GM19438 (cell line): ENCODE measurements around the gene PARD6G.

Experiments used
- ATAC-seq: cut with Tn5 transposase; IDR thresholded peaks from one replicate; pipeline ENCODE4 v1.9.1; 2021; ENCODE audit warnings: low read depth; ENCODE audit not compliant: unreplicated experiment

Gene PARD6G

DNA sequence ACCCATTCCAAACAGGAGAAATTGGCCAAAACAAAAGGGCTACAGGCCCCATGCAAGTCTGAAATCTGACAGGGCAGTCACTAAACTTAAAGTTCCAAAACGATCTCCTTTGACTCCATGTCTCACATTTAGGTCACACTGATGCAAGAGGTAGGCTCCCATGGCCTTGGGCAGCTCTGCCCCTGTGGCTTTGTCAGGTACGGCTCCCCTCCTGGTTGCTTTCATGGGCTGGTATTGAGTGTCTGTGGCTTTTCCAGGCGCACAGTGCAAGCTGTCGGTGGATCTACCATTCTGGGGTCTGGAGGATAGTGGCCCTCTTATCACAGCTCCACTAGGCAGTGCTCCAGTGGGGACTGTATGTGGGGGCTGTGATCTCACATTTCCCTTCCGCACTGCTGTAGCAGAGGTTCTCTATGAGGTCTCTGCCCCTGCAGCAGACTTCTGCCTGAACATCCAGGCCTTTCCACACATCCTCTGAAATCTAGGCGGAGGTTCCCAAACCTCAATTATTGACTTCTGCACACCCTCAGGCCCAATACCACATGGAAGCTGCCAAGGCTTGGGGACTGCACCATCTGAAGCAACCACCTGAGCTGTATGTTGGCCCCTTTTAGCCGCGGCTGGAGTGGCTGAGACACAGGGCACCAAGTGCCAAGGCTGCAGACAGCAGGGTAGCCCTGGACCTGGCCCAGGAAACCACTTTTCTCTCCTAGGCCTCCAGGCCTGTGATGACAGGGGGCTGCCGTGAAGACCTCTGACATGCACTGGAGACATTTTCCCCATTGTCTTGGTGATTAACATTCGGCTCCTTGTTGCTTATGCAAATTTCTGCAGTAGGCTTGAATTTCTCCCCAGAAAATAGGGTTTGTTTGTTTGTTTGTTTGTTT is 28.7 kb downstream of the PARD6G start:
- ATAC-seq, result no peak

DNA sequence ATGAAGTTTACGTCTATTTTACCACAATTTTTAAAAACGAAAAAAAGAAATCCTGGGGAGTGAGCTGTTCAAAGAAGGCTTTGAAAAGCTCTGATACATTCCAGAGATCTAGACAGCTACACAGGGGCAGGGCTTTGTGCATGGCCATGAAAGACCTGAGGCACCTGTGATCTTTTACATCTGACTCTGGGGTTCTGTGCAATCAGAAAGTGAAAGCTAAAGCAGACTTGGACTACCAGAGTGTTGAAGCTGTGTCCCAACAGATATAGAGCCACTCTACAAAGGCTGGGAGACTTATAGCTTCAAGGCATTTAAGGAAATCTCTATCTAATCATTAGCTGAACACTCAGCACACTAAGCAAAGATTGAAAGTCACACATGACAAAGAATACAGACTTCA is 34.1 kb downstream of the PARD6G start:
- ATAC-seq, result peak; percentile 74

DNA sequence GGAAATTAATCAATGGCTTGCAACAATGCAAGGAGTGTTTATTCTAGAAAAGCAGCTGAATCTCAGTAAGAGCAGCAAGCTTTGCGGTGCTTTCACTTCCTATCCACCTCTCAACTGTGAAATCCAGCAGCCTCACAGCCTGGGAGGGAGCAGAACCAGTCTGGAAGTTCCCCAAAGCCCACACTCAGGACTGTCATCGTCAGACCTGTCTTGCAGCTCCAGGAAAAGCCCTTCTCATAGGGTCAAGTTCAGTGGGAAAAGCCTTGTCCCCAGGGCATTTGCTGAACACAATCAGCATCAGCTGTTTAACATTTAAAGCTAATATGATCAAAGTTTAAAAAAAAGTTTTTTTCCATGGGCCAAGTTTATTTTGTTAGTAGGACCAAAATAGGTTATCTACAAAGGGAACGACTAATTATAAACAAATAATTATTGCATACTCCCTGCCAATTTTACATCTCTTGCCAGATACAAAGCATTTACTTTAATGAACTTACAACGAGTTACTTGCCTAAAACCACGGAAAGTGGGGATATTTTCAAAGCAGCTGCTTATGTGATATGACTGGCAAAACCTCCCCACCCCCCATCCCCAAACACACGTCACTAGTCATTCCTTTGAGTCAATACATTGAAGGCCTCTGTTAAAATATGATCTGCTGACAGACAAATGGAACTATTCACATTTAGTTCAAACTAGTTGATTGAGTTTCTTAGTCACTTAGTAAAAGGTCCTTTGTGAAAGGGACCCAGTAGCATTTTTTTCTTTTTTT is 36.8 kb downstream of the PARD6G start:
- ATAC-seq, result peak; percentile 63

DNA sequence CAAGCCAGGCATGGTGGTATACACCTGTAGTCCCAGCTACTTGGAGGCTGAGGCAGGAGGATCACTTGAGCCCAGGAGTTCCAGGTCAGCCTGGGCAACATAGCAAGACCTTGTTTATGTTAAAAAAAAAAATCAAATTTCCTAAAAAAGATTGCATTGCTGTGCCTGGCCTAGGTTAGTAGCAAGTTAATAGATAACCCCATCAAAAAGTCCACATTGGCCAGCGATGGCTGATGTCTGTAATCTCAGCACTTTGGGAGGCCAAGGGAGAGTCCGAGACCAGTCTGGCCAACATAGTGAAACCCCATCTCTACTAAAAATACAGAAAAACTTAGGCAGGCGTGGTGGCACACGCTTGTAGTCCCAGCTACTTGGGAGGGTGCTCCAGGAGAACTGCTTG is 38.7 kb downstream of the PARD6G start:
- ATAC-seq, result no peak

DNA sequence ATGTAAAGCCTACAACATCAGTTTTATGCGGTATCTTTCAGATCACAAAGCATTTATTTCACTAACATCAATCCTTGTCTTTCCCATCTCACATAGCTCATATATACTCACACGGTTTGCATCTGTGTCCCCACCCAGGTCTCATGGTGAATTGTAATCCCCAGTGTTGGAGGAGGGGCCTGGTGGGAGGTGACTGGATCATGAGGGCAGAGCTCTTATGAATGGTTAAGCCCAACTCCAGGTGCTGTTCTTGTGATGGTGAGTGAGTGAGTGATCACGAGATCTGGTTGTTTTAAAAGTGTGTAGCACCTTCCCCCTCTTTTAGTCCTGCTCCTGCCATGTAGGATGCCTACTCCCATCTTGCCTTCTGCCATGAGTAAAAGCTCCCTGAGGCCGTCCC is 42.0 kb downstream of the PARD6G start:
- ATAC-seq, result no peak

DNA sequence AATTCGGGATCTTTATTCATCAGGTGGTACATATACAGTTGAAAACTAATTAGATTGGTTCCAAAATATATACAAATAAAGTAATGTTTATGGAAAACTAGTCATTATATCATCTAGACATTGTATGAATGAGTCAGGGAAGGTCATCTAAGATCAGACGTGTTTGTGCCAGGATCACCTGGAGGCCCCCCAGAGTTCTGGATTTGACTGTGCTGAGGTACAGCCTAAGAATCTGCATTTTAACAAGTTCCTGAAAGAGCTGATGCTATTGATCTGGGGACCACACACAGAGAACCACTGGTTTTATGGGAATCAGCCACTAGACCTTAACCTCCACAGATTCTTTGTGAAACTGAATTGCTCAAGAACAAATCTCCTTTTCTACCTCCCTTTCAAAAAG is 43.2 kb downstream of the PARD6G start:
- no peak for ATAC-seq

DNA sequence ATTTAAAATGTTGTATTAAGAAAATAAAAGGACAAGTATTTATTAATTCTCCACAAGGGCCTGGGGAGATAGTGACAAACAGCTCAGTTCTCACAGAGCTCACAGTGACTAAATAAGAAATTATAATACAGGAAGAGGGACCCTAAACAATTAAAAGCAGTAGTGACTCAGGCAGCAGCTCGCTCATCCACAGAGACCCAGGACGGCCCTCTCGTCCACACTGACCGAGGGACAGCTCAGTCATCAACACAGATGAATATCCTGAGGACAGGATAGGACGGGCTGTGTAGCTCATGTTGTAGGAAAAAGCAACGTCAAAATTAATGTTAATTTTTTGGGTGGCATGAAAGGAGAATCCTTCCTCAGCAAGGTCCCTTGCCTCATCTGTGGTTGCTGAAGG is 44.1 kb downstream of the PARD6G start:
- no peak for ATAC-seq

DNA sequence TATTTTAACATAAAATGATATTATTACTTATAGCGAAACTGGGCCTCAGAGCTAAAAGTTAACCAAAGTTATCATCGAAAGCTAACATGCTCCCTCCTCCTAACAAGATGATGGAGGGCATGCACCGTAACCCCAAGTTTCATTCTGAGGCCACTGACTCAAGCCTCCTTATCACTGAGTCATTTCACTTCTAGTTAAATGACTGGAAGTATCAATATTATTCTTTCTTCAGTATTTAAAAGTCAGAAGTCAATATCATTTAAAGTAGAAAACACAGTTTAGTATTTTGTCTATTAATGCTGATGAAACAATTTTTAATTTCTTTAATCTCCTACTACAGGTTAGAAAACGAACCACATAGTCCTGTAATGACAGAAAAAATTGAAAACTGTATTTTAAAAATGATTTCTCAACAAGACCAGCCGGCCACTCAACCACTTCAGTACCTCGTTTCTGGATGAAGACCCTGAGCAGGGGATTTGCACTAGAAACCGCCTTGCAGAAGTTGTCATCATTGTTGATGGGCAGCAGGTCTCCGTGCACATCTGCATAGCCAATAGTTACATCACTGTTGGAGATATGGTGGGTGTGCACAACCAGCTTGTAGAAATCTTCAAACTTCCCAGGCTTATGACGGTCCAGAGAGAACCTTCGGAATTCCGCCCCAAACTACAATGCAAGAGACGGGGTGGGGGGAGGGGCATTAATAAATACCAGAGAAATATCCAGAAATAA is 44.9 kb downstream of the PARD6G start:
- ATAC-seq, result peak; percentile 86

DNA sequence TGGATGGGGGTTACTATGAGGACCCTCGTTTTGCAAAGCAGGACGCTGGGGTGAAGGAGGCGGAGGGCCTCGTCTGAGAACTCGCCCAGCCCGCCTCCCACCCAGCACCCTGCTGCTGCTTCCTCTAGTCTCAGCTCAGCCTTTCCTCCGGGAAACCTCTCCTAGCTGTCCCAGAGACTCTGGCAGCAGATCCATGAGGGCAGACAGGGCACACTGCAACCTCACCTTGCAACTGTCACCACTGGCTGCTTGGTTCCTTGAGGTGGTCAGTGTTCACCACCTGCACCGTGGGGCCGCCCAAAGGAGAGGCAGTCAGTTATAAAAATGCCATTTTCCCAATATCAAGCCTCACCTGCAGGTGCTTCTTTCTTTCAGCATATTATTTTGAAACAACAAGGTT is 45.6 kb downstream of the PARD6G start:
- peak; percentile 14 for ATAC-seq

DNA sequence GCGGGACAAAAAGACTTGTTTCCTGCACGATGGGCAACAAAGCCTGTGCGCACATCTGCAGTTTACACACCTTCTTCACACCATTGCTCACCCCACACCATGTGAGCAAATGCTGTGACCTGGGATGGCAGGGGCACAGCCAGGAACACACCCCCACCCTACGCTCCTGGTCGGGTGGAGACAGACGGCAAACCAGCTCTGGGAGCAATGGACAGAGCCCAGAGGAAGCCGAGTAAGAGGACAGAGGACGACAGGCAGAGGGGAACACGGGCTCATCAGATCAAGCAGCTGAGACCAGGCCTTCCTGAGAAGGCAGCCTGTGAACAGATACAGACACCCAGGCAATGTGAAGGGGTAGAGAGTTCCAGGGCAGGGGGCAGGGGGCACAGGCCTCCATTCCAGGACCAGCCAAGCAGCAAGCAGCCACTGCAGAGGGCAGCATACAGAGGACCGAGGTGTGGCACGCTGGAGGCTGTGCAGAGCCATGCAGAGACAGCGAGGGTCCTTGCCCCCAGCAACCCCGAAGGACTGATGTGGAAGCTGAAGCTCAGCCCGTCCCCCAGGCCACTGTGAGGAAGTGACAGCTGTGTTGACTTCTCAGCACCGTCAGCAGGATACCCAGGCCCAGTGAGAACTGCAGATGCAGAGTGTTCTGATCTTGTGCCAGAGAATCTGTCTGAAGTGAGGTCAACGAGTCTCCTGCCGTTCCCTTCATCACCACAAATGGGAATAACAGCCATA is 46.2 kb downstream of the PARD6G start:
- no peak for ATAC-seq

DNA sequence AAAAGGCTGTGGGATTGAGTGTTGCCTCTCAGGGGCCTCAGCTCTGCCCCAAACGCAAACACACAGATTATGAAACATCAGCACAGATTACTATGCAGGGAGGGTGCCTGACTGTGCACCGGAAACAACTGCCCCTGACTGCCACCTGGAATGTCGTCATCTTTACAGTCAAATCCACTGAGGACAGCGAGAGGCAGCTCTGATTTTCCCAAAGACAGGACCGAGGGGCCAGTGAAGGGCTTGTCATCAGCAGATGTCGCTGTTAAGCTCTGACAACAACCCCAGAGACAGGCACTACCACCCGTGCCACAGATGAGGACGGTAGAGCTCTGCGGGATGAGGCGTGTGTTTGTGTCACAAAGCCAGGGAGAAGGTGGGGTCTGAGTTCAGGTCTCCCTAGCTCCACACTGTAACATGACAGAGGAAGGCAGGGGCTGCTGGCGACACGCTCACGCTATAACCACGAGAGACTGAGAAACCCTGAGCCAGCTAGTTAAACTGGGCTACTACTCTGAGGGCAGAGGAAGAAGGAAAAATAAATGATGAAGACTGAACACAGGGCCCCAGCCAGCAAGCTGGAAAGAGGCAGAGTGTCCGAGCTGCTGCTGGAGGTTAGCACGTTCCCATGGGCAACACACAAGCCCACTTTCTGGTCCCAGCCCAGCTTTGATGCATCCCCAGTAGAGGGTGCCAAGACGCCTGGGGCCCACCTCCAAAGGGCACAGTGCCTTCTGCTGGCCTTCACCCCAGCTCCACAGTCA is 47.0 kb downstream of the PARD6G start:
- no peak for ATAC-seq

DNA sequence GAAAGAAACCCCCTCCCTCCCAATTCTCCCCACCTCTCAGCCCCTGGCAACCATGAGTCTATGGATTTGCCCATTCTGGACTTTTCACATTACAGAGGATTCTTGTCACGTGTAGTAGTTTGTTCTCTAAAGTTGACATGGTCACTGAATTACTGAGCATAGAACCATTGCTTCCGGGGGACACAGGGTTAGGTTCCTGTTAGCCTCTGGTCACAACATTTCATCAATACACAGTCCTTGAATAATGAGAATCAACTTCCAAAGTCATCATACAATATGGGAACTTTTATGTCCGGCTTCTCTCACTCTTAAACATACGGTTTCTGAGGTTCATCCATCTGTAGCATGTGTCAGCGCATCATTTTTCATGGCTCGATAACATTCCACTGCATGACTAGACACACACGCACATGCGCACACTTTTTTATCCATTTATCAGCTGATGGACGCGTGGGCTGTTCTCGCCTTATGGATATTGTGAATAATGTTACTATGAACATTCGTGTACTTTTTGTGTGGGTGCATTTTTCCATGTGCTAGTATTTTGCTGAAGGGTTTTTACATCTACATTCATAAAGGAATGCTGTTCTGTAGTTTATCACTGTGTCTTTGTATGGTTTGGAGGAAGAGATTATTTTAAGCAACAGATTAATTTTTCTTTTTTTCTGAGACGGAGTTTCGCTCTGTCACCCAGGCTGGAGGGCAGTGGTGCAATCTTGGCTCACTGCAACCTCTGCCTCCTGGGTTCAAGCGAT is 48.1 kb downstream of the PARD6G start:
- ATAC-seq, result no peak

DNA sequence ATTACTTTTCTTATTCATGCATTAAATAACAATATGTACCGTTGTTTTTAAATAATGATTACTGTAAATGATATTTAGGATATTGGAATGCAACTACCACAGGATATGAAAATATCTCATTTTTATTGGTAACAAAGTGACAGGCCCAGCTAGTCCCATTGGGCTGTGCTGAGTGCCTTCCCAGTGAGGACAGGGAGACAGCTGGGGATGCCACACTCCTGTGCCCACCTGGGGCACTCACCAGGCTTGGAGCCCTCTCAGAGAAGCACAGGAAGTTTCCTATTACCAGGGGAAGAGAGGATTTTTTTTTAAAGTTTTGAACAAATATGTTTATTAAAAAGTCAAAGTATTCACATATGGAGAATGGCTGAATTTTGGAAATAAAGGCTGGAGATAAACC is 48.9 kb downstream of the PARD6G start:
- no peak for ATAC-seq

DNA sequence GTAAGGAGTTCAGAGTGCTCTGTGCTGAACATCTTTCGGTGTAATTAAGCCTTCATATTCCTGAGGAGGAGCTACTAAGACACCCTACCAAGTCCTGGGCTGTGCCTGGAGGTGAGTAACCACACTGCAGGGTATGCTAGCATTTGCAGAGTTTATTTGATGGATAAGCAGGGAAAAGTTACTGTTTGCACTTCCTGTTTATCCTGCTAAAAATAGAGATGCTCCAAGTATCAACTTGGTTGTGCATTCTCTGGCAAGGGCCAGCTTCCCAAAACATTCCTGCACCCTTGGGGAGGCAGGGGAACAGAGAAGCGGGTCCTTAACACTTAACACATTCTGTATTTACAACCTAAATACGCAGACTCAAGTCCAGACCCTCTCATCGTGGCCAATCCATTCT is 49.8 kb downstream of the PARD6G start:
- no peak for ATAC-seq

DNA sequence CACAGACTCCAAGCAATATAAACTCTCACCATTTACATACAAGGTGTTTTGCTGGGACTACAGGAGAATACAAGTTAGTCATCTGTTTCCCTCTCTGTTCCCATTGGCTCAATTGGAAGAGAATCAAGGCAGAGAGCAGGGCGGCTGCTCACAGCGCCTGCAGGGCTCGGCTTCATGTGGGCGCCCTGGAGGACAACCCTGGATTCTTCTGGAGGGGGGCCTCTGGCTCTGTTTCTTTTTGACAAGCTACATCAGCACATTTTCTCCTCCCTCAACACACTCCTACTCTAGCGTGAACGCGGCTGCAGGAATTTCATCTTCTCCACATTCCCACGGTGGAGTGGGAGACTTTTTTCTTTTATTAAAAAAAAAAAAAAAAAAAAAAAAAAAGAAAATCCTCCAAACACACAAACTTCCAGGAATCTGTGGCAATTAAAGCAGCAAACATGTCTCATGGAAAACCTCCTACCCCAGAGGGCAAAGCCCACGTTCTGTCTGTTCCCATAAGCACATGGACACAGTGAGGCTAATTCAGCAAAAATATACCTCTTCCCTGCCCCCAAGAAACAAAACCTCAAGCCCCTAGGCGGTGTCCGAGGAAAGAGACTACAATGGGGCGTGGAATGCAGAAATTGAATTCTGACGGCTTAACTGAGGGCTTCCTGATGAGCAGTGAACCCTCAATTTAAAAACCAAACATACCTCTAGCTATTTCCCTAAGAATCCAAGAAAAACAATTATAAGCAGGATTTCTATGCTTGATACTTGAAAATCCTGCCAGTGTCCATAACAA is 50.6 kb downstream of the PARD6G start:
- no peak for ATAC-seq

DNA sequence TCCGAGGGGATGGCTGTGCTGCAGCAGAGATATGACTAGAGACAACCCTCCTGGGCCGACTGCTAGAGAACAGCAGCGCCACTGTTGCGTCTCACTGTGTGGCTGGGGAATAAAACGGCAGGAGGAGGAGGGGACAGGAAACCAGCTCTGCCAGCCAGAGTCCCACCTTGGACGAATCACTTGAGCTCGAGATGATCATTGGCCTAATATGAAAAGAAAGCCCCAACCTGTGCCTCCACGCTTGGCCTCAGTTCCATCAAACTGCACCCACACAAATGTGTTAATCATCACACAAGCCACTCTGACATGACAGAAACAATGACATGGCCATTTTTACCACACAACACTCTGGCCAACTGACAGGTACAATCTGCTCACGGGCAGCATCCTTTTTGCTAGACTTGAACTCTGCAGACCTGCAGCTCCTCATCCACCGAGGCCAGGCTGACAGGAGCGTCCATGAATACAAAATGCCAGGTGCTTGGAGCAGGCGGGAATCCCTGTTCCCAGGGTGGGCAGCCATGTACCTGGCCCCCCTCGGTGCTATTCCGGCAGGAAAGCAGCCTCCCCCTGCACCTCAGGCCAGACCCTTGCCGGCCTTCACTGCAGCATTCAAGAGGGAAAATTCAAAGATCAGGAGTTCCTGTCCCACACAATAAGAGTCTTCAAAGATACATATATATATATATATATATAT is 52.3 kb downstream of the PARD6G start:
- ATAC-seq, result peak; percentile 54

DNA sequence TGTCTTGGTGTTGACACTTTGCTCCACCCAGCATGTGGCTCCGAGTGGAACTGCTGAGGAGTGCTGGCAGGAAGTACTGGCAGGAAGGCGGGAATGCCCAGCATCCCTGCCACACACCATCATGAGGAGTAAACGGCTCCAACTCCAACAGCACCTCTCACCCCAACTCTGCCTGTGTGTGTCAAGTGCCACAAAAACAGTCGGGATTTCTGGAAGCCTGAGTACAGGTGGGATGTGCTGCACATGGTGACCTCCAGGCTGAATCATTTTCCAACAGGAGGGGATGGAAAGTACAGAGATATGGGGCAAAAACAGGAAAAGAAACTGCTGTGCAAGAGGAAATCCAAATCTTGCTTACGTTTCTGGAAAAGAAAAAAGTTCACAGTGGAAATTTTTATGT is 53.6 kb downstream of the PARD6G start:
- no peak for ATAC-seq
